Duodenal mucosa (tissue), 2 donors: ENCODE measurements around the gene NDC80.

Experiments used
- H3K27ac ChIP-seq: one replicate; pipeline ENCODE4 v1.7.0; 2013; ENCODE audit warnings: low read depth, low read length
- H3K27me3 ChIP-seq, 2 donors: one replicate each; pipeline ENCODE4 v1.7.0; 2013; ENCODE audit warnings: low read length in 2 of 2, control low read depth in 1 of 2; ENCODE audit not compliant: insufficient read depth in 2 of 2, control insufficient read depth in 1 of 2
- H3K36me3 ChIP-seq, 2 donors: one replicate each; pipeline ENCODE4 v1.7.0; 2013; ENCODE audit warnings: low read length in 2 of 2, control low read depth in 1 of 2; ENCODE audit not compliant: insufficient read depth in 2 of 2, control insufficient read depth in 1 of 2
- H3K4me1 ChIP-seq, 2 donors: one replicate each; pipeline ENCODE4 v1.7.0; 2013; ENCODE audit warnings: low read length in 2 of 2, control low read depth in 1 of 2; ENCODE audit not compliant: insufficient read depth in 2 of 2, control insufficient read depth in 1 of 2
- H3K4me3 ChIP-seq, 2 donors: one replicate each; pipeline ENCODE4 v1.7.0; 2013; ENCODE audit warnings: low read length in 2 of 2, low read depth in 1 of 2
- H3K9ac ChIP-seq, 2 donors: one replicate each; pipeline ENCODE4 v1.7.0; 2013; ENCODE audit warnings: low read length in 2 of 2, low read depth in 1 of 2
- H3K9me3 ChIP-seq, 2 donors: one replicate each; pipeline ENCODE4 v1.7.0; 2013; ENCODE audit warnings: low read length in 2 of 2, control low read depth in 1 of 2; ENCODE audit not compliant: control insufficient read depth in 1 of 2

NDC80 gene

GRCh38 chr18:2610549-2610948 lies 39.2 kb downstream of the NDC80 start:
- Histone ChIP-seq H3K4me1 (peaks cover 0 to 11% of the 10 kb centered on the region in 2 donors), H3K27ac (no peak overlapping the region), H3K9ac (no peak overlapping the region), H3K9me3 (peaks cover 0 to 2% of the 10 kb centered on the region in 2 donors), H3K27me3 (no peaks in the 10 kb centered on the region), H3K36me3 (peaks cover 0 to 7% of the 10 kb centered on the region in 2 donors), H3K4me3 (no peak overlapping the region)

DNA sequence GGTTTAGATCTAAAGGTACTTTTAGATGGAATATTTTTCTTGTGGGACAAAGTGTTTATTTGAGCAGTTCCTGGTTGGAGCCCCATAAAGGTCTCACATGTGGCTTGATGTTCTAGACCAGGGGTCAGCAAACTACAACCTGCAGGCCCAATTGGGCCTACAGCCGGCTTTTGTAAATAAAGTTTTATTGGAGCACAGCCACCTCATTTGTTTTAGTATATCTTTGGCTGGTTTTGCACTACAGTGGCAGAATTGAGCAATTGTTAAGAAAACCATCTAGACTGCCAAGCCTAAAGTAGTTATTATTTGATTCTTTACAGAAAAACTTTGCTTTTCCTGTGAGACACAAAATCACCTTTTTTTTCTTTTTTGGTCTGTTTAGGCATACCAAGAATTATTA lies 41.6 kb downstream of the NDC80 start:
- no peaks in the 10 kb centered on the region for H3K27me3 ChIP-seq
- H3K9ac ChIP-seq: no peak overlapping the region
- H3K4me1 ChIP-seq: no peaks in the 10 kb centered on the region
- no peak overlapping the region for H3K4me3 ChIP-seq
- H3K9me3 ChIP-seq: peaks cover 0 to 2% of the 10 kb centered on the region in 2 donors
- no peak overlapping the region for H3K27ac ChIP-seq
- H3K36me3 ChIP-seq: peaks cover 0 to 7% of the 10 kb centered on the region in 2 donors

GRCh38 chr18:2617401-2617998 lies 46.1 kb downstream of the NDC80 start:
- H3K27me3 ChIP-seq: no peaks in the 10 kb centered on the region
- H3K27ac ChIP-seq: no peak overlapping the region
- no peak overlapping the region for H3K9ac ChIP-seq
- H3K4me1 ChIP-seq: no peaks in the 10 kb centered on the region
- H3K9me3 ChIP-seq: peaks cover 0 to 2% of the 10 kb centered on the region in 2 donors
- H3K4me3 ChIP-seq: no peak overlapping the region
- H3K36me3 ChIP-seq: peaks cover 0 to 7% of the 10 kb centered on the region in 2 donors

DNA sequence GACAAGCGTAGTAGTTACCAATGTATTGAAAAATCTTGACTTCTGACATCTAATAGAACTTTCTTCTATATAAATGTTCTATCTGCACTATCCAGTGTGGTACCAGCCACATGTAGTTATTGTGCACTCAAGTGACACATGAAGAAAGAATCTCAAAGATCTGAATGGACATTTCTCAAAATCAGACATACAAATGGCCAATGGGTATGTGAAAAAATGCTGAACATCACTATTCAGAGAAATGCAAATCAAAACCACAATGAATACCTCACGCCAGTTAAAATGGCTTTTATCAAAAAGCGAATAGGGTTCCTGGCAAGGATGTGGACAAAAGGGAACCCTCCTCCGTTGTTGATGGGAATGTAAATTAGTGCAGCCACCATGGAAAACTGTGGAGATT lies 46.7 kb downstream of the NDC80 start:
- H3K36me3 ChIP-seq: peaks cover 0 to 7% of the 10 kb centered on the region in 2 donors
- no peak overlapping the region for H3K27ac ChIP-seq
- no peak overlapping the region for H3K4me3 ChIP-seq
- H3K4me1 ChIP-seq: no peaks in the 10 kb centered on the region
- H3K9ac ChIP-seq: no peak overlapping the region
- peaks cover 0 to 2% of the 10 kb centered on the region in 2 donors for H3K9me3 ChIP-seq
- H3K27me3 ChIP-seq: no peaks in the 10 kb centered on the region

GRCh38 chr18:2625217-2625616 lies 53.9 kb downstream of the NDC80 start:
- Histone ChIP-seq H3K4me1 (no peaks in the 10 kb centered on the region), H3K27ac (no peak overlapping the region), H3K27me3 (no peaks in the 10 kb centered on the region), H3K9me3 (no peaks in the 10 kb centered on the region), H3K4me3 (no peak overlapping the region), H3K36me3 (no peaks in the 10 kb centered on the region), H3K9ac (no peak overlapping the region)

- Histone ChIP-seq H3K27ac (no peak overlapping the region), H3K9me3 (no peaks in the 10 kb centered on the region), H3K36me3 (no peaks in the 10 kb centered on the region), H3K9ac (no peak overlapping the region), H3K4me1 (no peaks in the 10 kb centered on the region), H3K27me3 (no peaks in the 10 kb centered on the region), H3K4me3 (no peak overlapping the region)
Observed at GRCh38 chr18:2627821-2628276, 56.5 kb downstream of the NDC80 start.

DNA sequence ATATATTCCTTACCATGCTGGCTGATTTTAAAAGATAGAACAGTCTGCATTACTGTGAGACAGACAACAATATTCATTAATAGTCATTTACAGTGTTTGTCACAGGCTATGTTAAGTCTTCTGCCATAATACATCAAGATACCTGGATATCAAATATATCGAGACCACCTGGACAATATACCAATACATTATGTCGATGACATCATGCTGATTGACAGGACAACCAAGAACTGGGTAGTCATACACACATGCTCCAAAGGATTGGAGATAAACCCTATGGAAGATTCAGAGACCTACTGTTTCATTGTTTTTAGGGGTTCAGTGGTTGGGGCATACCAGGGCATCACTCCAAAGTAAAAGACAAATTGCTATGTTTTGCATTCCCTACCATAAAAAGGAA lies 57.6 kb downstream of the NDC80 start:
- peaks cover 0 to 3% of the 10 kb centered on the region in 2 donors for H3K4me1 ChIP-seq
- H3K27ac ChIP-seq: no peak overlapping the region
- H3K4me3 ChIP-seq: no peak overlapping the region
- no peak overlapping the region for H3K9ac ChIP-seq
- H3K27me3 ChIP-seq: no peaks in the 10 kb centered on the region
- H3K9me3 ChIP-seq: no peaks in the 10 kb centered on the region
- no peaks in the 10 kb centered on the region for H3K36me3 ChIP-seq

- H3K9ac ChIP-seq: no peak overlapping the region
- peaks cover 27 to 33% of the 10 kb centered on the region in 2 donors for H3K4me1 ChIP-seq
- H3K4me3 ChIP-seq: no peak overlapping the region
- H3K36me3 ChIP-seq: no peaks in the 10 kb centered on the region
- H3K27ac ChIP-seq: no peak overlapping the region
- no peaks in the 10 kb centered on the region for H3K27me3 ChIP-seq
- H3K9me3 ChIP-seq: no peaks in the 10 kb centered on the region
Observed at GRCh38 chr18:2635586-2635985, 64.2 kb downstream of the NDC80 start.

- peak overlapping the region; percentile 88 for H3K27ac ChIP-seq
- H3K4me3 ChIP-seq: peak overlapping the region; percentile 49 to 58
- H3K9me3 ChIP-seq: no peaks in the 10 kb centered on the region
- H3K27me3 ChIP-seq: no peaks in the 10 kb centered on the region
- H3K36me3 ChIP-seq: no peaks in the 10 kb centered on the region
- H3K9ac ChIP-seq: peak overlapping the region; percentile 33 to 37
- peaks cover 31 to 33% of the 10 kb centered on the region in 2 donors for H3K4me1 ChIP-seq
Observed at GRCh38 chr18:2636126-2636631, 64.8 kb downstream of the NDC80 start.

DNA sequence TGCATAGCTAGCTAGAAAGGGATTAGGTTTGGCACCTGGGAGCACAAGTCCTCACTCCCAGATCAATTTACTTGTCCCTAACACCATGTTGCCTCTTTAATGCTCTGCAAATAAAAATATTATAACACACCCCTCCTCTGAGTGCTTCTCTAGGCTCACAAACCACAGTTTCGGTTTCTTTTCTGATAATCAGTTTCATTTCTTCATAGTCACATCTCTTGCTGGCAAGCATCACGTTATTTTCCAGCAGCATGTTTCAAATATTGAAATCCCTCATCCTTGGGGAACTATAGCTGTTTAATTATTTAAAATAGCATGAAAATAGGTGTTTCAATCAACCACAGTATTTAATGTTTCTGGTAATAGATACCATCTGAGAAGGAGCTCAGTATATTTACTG lies 70.3 kb downstream of the NDC80 start:
- Histone ChIP-seq H3K36me3 (no peaks in the 10 kb centered on the region), H3K9me3 (no peaks in the 10 kb centered on the region), H3K4me1 (peaks cover 23 to 30% of the 10 kb centered on the region in 2 donors), H3K4me3 (peak overlapping the region; percentile 10 to 46), H3K27me3 (no peaks in the 10 kb centered on the region), H3K9ac (peak overlapping the region in 1 of 2 donors; percentile 38), H3K27ac (peak overlapping the region; percentile 5)
